GM19468 (cell line): Measurements from ENCODE around the gene ZBBX.

Source experiments
- ATAC-seq: cut with Tn5 transposase; IDR thresholded peaks from one replicate; pipeline ENCODE4 v1.9.1; 2021; ENCODE audit warnings: mild to moderate bottlenecking, moderate library complexity, moderate number of reproducible peaks; ENCODE audit not compliant: unreplicated experiment; ENCODE audit errors: extremely low read depth

ZBBX gene

DNA sequence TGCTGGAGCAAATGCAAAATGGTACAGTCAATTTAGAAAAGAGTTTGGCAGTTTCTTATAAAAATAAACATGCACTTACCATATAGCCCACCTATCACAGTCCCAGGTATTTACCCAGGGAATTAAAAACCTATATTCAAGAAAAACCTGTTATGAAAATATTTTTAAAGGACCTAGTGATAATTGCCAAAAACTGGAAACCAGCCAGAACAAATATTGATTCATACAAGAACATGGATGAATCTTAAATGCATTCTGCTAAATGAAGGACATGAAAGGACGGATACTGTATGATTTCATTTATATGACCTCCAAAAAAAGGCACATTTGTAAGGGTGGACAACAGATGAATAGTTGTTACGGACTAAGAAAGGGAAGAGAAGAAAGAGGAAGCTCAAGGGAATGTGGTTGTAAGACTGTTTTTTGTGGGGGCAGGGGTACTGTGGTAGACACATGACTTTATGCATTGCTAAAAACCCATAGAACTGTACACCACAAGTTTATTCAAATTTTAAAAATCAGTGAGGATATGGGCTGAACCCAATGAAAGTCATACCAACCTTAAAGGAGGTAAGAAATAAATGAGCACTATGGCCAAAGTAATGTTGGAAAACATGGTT lies 61.0 kb downstream of the ZBBX start:
- ATAC-seq, result no peak

DNA sequence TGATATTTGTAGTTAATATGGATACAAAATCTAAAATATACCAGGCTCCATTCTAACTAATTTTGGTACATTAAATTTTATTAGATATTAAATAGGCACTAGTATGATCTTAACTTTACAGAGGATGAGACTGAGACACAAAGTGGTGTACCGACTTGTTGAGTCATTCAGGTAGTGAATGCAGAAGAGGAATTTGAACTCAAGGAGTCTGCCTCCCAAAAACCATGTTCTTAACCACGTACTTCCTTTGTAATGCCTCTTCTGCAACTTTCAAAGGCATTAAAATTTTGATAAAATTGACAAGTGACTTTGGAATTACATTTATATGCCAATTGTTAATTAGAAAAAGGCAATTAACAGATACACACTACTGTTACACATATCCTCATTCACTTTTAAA lies 61.8 kb downstream of the ZBBX start:
- no peak for ATAC-seq

DNA sequence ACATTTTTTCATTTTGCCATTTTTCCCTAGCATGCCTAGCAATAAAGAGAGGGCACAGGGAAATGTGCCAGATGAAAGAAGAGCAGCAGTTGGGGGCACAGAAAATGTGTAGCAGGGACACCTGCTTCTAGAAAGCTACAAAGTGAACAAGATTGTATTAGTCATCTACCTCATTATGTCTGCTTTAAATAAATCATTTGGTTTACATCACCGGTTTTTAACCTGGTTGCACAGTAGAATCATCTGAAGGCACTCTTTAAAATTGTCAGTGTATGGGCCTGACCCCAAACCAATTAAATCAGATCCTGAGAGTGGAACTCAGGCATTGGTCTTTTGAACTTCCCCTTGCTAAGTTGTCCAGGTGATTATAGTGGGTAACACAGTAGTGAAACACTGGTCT lies 73.8 kb downstream of the ZBBX start:
- no peak for ATAC-seq

DNA sequence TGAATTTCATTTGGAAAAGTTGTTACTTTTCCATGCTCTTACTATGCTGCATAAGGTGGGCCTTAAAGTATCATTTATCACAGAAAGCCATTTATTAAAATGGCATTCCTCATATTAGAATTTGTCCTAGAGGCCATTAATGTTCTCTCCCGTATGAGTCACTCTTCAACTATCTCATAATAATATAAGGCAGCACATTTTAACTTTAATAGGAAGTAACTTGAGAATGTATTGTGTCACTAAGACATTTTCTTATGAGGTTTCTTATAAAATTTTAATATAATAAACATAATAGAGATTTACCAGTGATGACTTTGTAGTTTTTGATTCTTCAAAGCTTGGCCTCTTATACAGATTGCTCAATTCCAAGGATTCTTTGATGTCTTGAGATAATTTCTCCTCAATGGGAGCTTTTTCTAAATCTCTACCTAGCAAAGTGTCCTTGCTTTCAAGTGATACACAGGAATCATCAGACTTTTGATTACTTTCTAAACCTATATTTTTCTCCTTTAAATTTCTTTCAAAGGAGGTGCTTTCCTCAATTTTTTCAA lies 74.7 kb downstream of the ZBBX start:
- no peak for ATAC-seq

DNA sequence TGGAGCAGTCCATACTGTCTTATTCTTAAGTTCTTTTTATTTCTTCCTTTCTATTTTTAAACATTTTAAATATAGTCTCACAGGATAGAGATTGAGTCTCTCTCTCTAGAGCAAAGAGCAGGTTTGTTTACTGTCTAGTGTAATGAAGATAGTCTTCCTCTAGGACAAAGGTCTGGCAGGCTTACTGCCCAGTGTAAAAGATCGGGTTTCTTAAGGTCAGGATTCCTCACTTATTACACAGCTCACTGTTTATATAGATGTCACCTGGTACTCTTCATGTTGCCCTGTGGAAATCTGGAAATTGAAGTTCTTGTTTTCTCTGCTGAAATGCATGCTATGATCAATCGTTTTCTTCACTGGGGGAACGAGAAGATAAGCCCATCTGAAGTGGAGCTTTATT lies 76.0 kb downstream of the ZBBX start:
- ATAC-seq, result no peak

DNA sequence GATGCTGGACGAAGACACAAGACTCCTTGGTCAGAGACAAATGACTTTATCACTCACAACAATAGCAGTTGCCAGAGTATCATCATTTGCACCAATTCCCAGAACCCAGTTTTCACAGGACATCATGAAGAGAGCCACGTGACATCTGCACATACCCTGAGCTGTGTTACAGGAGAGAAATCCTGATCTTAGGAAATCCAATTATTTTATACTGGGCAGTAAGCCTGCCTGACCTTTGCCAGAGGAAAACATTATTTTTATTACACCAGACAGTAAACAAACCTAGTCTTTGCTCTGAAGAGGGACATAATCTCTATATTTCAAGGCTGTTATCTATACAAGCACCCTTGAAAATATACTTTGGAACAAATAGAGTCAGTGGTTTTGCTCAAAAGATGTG lies 77.4 kb downstream of the ZBBX start:
- no peak for ATAC-seq

DNA sequence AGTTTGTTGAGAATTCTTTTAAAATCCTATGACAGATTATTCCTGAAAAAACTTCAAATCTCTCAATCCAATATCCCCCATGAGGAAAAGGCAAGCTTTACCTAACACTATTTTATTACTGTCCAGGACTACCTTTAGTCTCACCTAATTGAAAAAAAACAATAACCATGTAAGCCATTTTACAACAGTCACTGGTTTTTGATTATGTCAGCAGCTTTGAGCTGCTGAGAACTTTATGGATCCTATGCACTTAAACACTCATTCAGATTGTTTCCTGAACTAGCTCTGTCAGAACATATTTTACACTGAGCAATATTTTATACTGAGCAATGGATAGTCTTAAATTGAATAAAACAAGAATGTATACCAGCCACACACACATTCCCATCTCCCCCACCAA lies 79.9 kb downstream of the ZBBX start:
- no peak for ATAC-seq

DNA sequence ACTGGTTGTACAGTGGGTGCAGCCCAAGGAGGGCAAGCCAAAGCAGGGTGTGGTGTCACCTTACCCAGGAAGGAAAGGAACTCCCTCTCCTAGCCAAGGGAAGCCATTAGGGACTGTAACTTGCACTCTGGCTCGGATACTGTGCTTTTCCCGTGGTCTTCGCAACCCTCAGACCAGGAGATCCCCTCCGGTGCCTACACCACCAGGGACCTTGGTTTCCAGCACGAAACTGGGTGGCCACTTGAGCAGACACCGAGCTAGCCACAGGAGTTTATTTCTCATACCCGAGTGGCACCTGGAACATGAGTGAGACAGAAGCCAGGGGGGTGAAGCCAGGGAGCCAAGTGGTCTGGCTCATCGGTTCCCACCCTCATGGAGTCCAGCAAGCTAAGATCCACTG lies 90.7 kb downstream of the ZBBX start:
- ATAC-seq, result no peak

DNA sequence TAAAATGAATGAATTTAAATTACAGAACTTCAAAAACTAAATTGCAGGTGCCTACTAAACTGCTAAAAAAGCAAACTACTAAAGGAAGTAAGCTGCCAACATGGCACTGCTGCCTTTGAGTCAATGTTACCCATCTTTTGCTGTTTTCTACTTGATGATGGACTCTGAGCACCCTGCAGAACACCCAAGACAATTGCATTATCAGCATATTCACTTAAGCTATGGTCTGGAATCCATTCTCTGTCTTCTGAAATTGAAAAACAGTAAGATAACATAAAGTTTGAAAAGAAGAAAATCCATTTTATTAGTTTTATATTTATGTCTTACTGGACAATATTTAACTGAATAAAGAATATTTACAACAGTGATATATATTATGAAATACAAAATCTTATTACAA lies 91.4 kb downstream of the ZBBX start:
- no peak for ATAC-seq

DNA sequence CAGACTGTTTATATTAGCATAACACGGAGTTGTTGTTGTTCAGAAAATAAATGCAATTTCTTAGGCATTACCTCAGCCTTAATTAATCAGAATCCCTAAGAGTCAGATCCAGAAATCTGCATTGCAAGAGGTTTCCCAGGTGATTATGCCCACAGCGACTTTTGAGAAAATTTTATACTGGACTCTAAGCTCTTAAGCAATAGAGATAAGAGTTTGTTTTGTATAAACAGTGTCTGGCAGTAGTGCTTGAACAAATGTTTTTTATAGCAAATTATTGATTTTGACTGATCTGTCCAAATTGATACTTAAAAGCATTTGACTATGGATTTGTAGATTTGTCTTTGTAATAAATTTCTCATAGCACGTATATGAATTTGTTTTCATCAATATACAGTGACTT lies 92.8 kb downstream of the ZBBX start:
- ATAC-seq, result no peak

DNA sequence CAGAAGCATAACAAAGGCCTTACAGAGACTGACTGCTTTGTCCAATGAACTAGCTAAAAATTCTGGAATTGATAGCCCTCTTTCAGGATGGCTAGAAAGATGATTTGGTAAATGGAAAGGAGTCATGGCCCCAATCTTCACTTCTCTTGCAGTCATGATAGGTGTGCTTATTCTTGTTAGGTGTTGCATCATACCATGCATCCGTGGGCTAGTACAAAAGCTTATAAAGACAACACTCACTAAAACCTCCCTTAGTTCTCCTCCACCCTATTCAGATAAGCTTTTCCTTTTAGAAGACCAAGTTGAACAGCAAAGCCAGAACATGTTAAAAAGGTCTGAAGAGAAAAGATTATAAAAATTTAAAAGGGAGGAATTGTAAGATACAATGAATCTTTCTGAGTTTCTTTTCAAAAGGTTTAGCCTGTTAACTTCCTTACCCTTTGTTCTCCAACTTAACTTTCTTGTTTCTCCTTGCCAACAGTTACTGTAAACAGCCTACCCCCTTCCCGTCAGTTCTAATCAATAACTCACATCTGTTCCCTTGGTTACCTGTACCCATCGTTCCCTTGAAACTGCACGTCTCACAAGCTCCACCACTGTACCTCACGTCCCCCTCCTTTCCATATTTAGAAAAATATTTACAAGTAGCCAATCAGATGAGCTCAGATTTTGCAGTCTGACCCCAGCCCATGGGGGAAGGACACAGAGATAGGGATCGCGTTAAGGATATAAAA lies 105.8 kb downstream of the ZBBX start:
- ATAC-seq, result no peak

DNA sequence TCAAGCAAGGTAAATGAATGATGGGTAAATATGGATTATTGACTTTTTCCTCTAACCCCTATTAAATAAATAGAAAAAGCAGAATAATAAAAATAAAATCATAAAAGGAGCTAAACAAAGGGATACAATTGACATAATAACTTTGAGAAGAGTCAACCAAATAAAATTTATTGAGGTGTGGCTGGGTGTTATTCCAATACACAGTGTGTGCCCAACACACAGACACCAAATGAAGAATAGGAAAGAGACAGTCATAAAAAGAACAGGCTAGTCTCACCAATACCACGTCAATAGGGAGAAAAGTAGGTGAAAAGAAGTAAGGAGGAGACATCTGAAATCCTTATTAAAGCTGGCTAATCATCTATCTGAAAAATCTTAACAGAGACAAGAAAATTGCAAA lies 127.1 kb downstream of the ZBBX start:
- no peak for ATAC-seq

DNA sequence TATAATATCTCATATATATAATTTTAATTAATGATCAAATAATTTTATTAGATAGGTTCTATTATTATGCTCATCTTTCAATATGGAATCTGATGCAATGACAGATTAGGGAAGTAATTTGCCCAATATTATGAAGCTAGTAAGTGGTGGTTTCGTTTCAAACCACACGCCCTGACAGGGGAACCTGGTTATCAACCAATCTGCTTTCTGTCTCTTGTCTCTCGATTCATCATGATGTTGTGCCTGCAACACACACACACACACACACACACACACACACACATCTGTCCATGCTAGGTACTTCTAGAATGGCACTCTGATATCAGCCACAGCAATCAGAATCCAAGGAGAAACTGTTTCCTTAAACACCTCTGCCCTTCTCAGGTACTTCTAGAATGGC lies 128.4 kb downstream of the ZBBX start:
- no peak for ATAC-seq

DNA sequence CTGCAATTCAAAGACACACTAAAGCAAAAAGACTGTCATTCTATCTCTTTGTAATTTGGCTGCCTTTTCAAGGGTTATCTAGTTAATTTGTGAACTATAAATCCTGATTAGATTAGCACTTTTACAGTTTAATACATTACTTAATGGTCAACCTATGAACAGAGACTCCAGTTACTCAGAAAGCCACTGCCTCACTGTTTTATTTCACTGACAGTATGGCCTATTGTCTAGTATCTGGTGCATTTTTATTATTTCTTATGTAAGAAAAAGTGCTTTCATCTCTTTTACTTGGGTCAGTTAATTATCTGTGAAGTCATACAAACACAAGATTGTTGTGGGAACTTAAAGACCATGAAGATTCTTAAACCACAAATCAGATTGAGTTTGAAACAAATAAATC lies 133.8 kb downstream of the ZBBX start:
- ATAC-seq, result no peak

DNA sequence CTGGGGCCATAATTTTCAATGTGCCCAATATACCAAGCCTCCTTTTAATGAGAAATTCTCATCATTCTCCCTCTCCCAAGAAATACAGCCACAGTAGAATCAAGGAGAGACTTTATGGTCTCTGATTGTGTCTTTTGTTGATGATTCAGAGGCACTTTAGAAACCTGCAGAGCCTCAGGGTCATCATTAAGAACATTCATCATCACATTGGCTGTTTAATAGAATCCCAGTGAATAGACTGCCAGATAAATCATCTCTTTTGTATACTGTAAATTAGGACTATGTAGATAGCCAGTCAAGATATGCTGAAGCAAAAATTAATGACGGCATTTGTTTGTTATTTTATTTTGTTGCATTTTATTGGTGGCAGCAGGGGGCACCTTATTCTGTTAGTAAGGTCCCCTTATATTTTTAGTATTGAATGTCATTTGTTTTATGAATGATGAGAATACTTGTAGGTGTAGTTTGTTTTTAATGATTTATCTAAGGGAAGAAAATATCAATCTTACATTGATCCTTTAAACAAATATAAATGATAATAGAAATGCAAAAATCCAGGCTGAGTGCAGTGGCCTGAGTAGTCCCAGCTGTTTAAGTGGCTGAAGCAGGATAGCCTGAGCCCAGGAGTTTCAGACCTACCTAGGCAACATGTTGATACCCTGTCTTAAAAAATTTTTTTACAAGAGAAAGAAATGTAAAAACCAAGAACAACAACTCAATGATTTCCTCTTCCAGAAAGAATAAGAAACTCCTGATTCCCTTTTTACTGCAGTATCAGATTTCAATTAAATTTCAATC lies 138.8 kb downstream of the ZBBX start:
- no peak for ATAC-seq

DNA sequence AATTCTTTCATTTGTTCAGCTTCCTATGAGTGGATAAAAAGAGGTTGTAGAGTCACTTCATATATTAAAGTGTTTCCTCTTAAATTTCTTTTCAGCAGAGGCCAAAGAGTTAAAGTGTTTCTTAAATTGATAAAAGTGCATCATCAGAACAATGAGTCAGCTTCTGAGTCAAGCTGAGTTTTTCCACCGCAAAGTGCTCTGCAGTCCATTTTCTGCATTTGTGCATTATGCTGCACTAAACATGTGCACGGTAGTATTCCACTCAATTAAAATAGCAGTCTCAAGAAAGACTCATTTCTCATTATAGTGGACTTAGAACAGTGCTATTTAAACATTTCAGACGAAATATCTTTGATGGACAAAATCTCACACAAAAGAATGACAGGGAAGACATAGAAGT lies 152.0 kb downstream of the ZBBX start:
- ATAC-seq, result no peak

DNA sequence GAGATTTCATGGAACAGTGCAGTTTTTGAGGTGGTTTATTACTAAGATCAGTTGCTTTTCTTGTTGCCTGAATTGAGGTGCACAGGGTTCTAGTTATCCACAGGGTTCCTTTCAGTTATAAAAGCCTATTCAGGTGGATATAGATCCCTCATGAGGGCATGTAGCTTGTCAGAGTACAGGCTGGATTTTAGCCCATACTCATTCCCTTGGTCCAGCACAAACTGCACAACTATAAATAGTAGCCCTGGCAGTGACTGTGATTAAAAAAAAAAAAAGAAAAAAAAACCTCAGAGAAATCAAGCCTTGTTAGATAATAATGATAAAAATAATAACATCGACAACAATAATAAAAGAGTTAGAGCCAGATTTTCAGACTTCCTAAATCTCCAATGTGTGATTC lies 154.3 kb downstream of the ZBBX start:
- ATAC-seq, result no peak

DNA sequence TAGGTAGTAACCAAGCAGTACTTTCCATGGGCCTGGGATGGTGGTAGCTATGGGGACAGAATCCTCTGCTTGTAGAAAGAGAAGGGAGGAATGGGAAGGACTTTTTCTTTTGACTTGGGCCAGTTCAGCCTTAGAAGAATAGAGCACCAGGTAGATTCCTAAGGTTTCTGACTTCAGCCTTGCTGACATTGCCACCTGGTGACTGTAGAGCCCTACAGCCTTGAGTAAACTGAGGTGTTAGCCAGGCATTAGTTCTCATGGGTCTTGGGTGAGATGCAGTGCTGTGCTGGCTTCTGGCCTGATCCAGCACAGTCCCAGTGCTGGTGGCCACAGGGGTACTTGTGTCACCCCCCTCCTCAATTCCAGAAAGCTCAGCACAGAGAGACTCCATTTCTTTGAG lies 171.1 kb downstream of the ZBBX start:
- ATAC-seq, result no peak

DNA sequence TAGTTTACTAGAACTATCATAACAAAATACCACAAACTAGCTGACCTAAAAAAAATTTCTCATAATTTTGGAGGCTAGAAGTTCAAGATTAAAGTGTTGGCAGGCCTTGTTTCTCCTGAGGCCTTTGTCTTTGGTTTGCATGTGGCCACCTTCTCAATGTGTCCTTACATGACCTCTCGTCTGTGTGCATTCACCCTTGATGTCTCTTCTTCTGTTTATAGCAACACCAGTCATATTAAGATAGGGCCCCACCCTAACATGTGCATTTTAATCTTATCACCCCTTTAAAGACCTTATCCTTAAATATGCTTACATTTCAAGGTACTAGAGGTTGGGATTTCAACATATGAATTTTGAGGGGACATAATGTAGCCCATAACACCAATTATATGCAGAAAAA lies 177.0 kb downstream of the ZBBX start:
- no peak for ATAC-seq

DNA sequence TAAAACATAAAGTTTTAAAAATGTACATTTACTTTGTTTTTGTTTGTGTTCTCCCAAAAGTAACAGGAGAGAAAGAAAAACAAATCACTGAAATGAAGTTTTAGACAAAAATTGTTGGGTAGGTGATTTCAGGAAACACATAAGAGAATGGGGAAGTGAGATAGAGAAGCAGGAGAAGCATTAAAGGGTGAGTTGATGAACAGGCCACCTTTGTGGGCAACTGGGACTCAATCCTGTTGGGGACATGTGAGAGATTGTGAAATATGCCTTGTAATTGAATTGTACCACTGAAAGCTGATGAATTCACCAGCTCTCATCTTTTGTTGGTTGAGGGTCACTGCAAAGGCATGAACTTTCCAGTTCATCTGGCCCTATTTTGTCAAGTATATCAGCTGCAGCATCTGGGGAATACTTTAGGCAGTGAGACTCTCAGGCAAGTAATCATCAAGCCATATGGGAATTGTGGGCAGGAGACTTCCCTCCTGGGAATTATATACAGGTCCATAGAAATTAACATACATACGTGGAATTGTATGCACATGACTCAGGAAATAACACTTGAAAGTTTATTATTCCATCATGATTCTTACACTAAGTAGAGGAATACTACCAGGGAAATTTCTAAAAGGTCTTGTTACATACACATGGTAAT lies 181.0 kb downstream of the ZBBX start:
- ATAC-seq, result no peak
